ENCODE data around the gene MOB2.

The MOB2 gene

GRCh38 chr11:1469287-1469910 is 17.2 kb downstream of the MOB2 start:
- ChIA-PET CTCF (no interaction called here), POLR2A (no interaction called here)
- no peak for TF ChIP-seq CTCF (IDR thresholded peaks at IDR 0.05; ENCODE audit: control extremely low read depth, extremely low read depth, low read depth, missing control alignments)
- DNase-seq (ENCODE audit: extremely low spot score) = no peak

GRCh38 chr11:1468473-1469066 is 18.0 kb downstream of the MOB2 start:
- no peak for DNase-seq (ENCODE audit: extremely low spot score)
- ChIA-PET POLR2A (no interaction called here), CTCF (interaction anchor here (1.1 kb wide), 1 partner anchor 11 kb away, joined by 3 read pairs; no protein-coding TSS in a partner anchor)
- TF ChIP-seq CTCF (IDR thresholded peaks at IDR 0.05; ENCODE audit: control extremely low read depth, extremely low read depth, low read depth, missing control alignments) = no peak

GRCh38 chr11:1468002-1468401 is 18.6 kb downstream of the MOB2 start:
- TF ChIP-seq CTCF (IDR thresholded peaks at IDR 0.05; ENCODE audit: control extremely low read depth, extremely low read depth, low read depth, missing control alignments) = no peak
- ChIA-PET POLR2A (no interaction called here), CTCF (interaction anchor here (1.1 kb wide), 1 partner anchor 12 kb away, joined by 3 read pairs; no protein-coding TSS in a partner anchor)
- no peak for DNase-seq (ENCODE audit: extremely low spot score)

- DNase-seq (ENCODE audit: extremely low spot score) = no peak
- ChIA-PET POLR2A (no interaction called here), CTCF (interaction anchor here (1.0 kb wide), 1 partner anchor 12 kb away, joined by 3 read pairs; no protein-coding TSS in a partner anchor)
- TF ChIP-seq CTCF (IDR thresholded peaks at IDR 0.05; ENCODE audit: control extremely low read depth, extremely low read depth, low read depth, missing control alignments) = no peak
Measured at GRCh38 chr11:1467270-1467669, 19.3 kb downstream of the MOB2 start.

GRCh38 chr11:1466784-1467183 is 19.8 kb downstream of the MOB2 start:
- no peak for DNase-seq (ENCODE audit: extremely low spot score)
- POLR2A ChIA-PET = no interaction called here
- TF ChIP-seq CTCF (IDR thresholded peaks at IDR 0.05; ENCODE audit: control extremely low read depth, extremely low read depth, low read depth, missing control alignments) = no peak
- CTCF ChIA-PET = interaction anchor here (1.0 kb wide), 2 partner anchors 13 to 49 kb away, joined by 3 read pairs; no protein-coding TSS in a partner anchor

- ChIA-PET CTCF (interaction anchor here (0.6 kb wide), 1 partner anchor 51 kb away, joined by 3 read pairs; no protein-coding TSS in a partner anchor), POLR2A (no interaction called here)
- TF ChIP-seq CTCF (IDR thresholded peaks at IDR 0.05; ENCODE audit: control extremely low read depth, extremely low read depth, low read depth, missing control alignments) = no peak
- no peak for DNase-seq (ENCODE audit: extremely low spot score)
Measured at GRCh38 chr11:1463056-1463455, 23.5 kb downstream of the MOB2 start.
